Activated naive CD8-positive, alpha-beta T cell (primary cell): ENCODE data around the gene TRIM31.

Source experiments
- H3K27ac Mint-ChIP-seq: one replicate; pipeline ENCODE4 v1.8.0; 2021; ENCODE audit warnings: mixed read lengths
- H3K27me3 Mint-ChIP-seq: one replicate; pipeline ENCODE4 v1.8.0; 2021; ENCODE audit warnings: mixed read lengths
- H3K36me3 Mint-ChIP-seq: one replicate; pipeline ENCODE4 v1.8.0; 2021; ENCODE audit warnings: mixed read lengths
- H3K4me1 Mint-ChIP-seq: one replicate; pipeline ENCODE4 v1.8.0; 2021; ENCODE audit warnings: low read depth, mixed read lengths
- H3K4me3 Mint-ChIP-seq: one replicate; pipeline ENCODE4 v1.8.0; 2021; ENCODE audit warnings: mild to moderate bottlenecking, mixed read lengths
- H3K9me3 Mint-ChIP-seq: one replicate; pipeline ENCODE4 v1.8.0; 2021; ENCODE audit warnings: low read depth, mixed read lengths

TRIM31 gene, protein sequence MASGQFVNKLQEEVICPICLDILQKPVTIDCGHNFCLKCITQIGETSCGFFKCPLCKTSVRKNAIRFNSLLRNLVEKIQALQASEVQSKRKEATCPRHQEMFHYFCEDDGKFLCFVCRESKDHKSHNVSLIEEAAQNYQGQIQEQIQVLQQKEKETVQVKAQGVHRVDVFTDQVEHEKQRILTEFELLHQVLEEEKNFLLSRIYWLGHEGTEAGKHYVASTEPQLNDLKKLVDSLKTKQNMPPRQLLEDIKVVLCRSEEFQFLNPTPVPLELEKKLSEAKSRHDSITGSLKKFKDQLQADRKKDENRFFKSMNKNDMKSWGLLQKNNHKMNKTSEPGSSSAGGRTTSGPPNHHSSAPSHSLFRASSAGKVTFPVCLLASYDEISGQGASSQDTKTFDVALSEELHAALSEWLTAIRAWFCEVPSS

DNA sequence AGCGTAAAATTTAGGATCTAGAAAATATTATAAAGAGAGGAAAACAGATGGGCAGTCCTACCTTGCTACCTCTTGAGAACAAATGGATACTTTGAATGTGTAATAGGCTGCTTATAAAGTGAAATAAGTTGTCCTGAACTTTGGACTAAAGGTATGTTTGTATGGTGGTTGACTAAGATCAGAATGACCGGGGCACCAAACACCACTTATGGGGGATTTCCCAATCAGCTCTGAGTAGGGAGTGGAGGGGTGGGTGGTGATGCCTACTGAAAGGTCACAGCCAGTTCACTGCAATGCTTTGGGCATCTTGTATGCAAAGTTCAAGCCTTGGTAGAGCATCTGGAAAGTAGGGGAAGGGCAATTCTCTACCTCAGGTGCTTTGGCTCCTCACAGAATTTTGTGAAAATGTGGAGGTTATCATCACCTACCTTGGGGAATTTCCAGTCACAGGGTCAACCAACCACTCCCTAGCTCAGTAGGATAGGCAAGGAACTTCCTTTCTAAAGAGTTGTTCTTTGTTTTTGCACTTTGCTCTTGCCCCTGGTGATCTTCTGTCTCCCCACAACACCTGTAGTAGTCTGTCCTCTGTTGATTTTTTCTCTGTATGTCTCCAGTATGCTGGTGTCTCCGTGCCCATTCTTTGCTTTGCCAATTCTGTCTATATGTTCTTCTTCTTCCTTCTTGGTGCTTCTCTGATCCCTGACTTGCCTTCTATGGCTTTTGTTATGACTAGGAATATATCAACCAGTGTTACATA, at the start of gene TRIM31:
TSS of gene TRIM31 (minus strand) at position 88 of the 757 bp plus-strand sequence. CDS start 285 bp downstream, outside the sequence.
- no peaks in the 10 kb centered on the region for H3K9me3 Mint-ChIP-seq
- H3K27ac Mint-ChIP-seq: no peak within 1 kb of the TSS
- H3K27me3 Mint-ChIP-seq: peaks cover 41% of the 10 kb centered on the region
- H3K4me1 Mint-ChIP-seq: peaks cover 6% of the 10 kb centered on the region
- no peaks in the 10 kb centered on the region for H3K36me3 Mint-ChIP-seq
- no peak within 1 kb of the TSS for H3K4me3 Mint-ChIP-seq

GRCh38 chr6:30162265-30163089, 49.6 kb upstream of the TRIM31 start:
- no peak overlapping the region for H3K27ac Mint-ChIP-seq
- H3K36me3 Mint-ChIP-seq: no peaks in the 10 kb centered on the region
- peaks cover 3% of the 10 kb centered on the region for H3K27me3 Mint-ChIP-seq
- H3K4me3 Mint-ChIP-seq: peak overlapping the region; percentile 2
- no peaks in the 10 kb centered on the region for H3K9me3 Mint-ChIP-seq
- H3K4me1 Mint-ChIP-seq: peaks cover 20% of the 10 kb centered on the region

GRCh38 chr6:30160785-30161531, 48.1 kb upstream of the TRIM31 start, which contains the start of gene TRIM10:
Gene TRIM10, minus strand, starts transcription at chr6:30161211. Its CDS starts 353 bp downstream, at chr6:30160858.
- peaks cover 6% of the 10 kb centered on the region for H3K27me3 Mint-ChIP-seq
- no peak within 1 kb of the TSS for H3K27ac Mint-ChIP-seq
- no peak within 1 kb of the TSS for H3K4me3 Mint-ChIP-seq
- peaks cover 11% of the 10 kb centered on the region for H3K4me1 Mint-ChIP-seq
- no peaks in the 10 kb centered on the region for H3K9me3 Mint-ChIP-seq
- H3K36me3 Mint-ChIP-seq: no peaks in the 10 kb centered on the region

DNA sequence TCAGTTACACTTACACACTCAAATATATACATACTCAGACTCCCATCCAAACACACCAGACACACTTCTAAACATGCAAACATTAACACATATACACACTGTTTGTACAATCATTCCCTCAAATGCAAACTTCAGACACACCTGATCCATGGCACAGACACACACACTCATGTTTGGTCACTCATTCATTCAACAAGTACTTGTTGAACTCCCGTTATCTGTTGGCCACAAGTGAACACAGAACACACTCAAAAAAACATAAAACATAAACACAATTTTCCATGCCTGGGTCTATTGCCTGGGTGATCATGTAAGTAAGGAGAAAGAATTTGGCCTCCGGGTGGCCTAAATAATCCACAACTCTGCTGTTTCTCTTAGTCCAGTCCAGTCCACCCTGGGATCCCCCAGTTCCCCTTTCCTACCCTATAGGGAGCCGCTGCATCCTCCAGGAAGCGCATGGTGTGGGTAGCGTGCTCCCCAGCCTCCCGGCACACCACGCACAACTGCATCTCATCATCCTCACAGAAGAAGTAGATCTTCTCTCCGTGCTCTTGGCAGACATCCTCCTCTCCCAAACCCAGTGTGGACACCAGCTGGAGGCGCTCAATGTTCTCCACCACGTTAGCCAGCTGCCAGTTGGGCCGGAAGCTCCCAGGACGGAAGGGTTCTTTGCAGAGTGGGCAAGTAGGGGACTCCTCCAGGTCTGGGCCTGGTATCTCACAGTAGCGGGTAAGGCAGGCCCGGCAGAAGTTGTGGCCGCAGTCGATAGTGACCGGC, 47.3 kb upstream of the TRIM31 start:
- Mint-ChIP-seq H3K36me3 (no peaks in the 10 kb centered on the region), H3K27me3 (peaks cover 6% of the 10 kb centered on the region), H3K4me1 (peaks cover 11% of the 10 kb centered on the region), H3K27ac (no peak overlapping the region), H3K9me3 (no peaks in the 10 kb centered on the region), H3K4me3 (no peak overlapping the region)

DNA sequence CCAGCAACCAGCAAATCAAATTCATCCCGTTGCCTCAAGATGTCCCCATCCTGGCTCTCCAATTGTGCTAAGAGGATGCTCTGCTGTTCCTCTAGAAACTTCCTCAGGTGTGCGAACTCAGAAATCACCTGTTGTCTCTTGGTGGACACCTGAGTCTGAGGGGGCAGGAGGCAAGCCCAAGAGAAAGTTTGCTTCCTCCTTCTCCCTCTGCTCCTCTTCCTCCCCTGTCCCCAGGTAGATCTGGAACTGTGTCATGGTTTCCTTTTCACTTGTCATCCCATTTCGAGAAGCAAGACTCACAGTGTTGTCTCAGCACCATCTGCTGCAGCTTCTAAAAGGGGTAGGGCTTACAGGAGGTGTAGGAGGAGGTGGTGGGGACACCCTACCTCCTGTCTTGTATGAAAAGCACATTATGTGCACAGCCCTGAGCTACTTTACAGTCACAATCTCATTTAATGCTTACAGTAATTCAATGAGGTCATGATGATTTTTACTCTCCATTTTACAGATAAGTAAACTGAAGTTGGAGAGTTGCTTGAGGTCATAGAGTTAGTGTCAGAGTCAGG, 45.7 kb upstream of the TRIM31 start:
- Mint-ChIP-seq H3K4me3 (no peak overlapping the region), H3K9me3 (no peaks in the 10 kb centered on the region), H3K4me1 (peaks cover 10% of the 10 kb centered on the region), H3K27ac (no peak overlapping the region), H3K27me3 (peaks cover 7% of the 10 kb centered on the region), H3K36me3 (no peaks in the 10 kb centered on the region)

DNA sequence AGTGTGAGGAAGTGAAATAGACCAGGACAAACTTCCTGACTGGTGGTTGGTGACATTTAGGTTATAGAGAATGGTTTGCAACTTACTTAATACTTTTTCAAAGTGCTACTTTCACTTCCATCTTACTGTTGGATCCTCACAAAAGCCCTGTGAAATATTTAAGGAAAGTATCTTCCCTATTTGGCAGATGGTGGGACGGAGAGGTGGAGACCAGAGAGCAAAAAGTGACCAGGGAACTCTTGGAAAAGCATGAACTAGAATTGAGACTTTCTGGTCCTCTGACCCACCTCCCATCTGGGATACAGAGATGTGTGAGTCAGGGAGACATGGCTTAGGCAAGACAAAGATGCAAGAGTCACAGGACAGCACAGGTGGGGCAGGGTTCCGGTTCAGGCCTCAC, 45.1 kb upstream of the TRIM31 start:
- Mint-ChIP-seq H3K4me1 (peaks cover 6% of the 10 kb centered on the region), H3K36me3 (no peaks in the 10 kb centered on the region), H3K9me3 (no peaks in the 10 kb centered on the region), H3K4me3 (no peak overlapping the region), H3K27me3 (peaks cover 10% of the 10 kb centered on the region), H3K27ac (no peak overlapping the region)

GRCh38 chr6:30157581-30157980, 44.7 kb upstream of the TRIM31 start:
- H3K27ac Mint-ChIP-seq: no peak overlapping the region
- H3K36me3 Mint-ChIP-seq: no peaks in the 10 kb centered on the region
- H3K9me3 Mint-ChIP-seq: no peaks in the 10 kb centered on the region
- no peak overlapping the region for H3K4me3 Mint-ChIP-seq
- H3K4me1 Mint-ChIP-seq: peaks cover 4% of the 10 kb centered on the region
- H3K27me3 Mint-ChIP-seq: peaks cover 10% of the 10 kb centered on the region

GRCh38 chr6:30156774-30157173, 43.9 kb upstream of the TRIM31 start:
- peaks cover 10% of the 10 kb centered on the region for H3K27me3 Mint-ChIP-seq
- no peak overlapping the region for H3K4me3 Mint-ChIP-seq
- no peaks in the 10 kb centered on the region for H3K36me3 Mint-ChIP-seq
- no peaks in the 10 kb centered on the region for H3K4me1 Mint-ChIP-seq
- no peaks in the 10 kb centered on the region for H3K9me3 Mint-ChIP-seq
- no peak overlapping the region for H3K27ac Mint-ChIP-seq

- peaks cover 3% of the 10 kb centered on the region for H3K4me1 Mint-ChIP-seq
- no peaks in the 10 kb centered on the region for H3K9me3 Mint-ChIP-seq
- H3K27me3 Mint-ChIP-seq: peaks cover 8% of the 10 kb centered on the region
- no peak overlapping the region for H3K4me3 Mint-ChIP-seq
- no peaks in the 10 kb centered on the region for H3K36me3 Mint-ChIP-seq
- no peak overlapping the region for H3K27ac Mint-ChIP-seq
Observed at GRCh38 chr6:30156262-30156599, 43.3 kb upstream of the TRIM31 start.

DNA sequence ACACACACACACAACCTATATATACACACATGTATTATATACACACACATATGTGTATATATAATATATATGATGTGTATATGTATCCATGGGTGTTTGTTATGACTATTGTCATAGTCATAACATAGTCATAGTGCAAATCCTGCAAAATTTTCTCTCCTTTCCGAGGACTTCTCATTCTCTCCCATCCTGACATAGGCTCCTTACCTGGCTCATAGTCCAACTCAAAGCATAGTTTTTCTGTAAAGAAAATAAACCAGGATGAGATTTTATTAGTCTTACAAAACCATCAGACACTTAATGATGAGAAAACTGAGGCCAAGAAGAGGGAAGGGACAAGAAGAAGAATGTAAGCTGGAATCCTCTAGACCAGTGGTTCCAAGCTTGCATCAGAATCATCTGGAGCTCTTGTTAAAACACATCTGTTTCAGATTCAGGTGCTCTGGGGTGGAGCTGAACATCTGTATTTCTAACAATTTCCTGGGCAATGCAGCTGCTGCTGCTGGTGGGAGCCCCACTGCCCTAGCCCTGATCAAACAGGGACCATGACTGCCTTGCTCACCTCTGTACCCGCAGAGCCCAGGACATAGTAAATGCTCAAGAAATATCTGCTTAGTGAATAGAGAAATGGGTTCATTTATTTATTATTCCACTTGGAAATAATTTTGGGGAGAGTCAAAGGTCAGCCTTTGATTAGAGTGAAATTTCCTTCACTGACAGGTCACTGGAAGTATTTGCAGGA, 42.8 kb upstream of the TRIM31 start:
- Mint-ChIP-seq H3K9me3 (no peaks in the 10 kb centered on the region), H3K27me3 (peaks cover 10% of the 10 kb centered on the region), H3K4me3 (no peak overlapping the region), H3K36me3 (no peaks in the 10 kb centered on the region), H3K27ac (no peak overlapping the region), H3K4me1 (peaks cover 3% of the 10 kb centered on the region)

DNA sequence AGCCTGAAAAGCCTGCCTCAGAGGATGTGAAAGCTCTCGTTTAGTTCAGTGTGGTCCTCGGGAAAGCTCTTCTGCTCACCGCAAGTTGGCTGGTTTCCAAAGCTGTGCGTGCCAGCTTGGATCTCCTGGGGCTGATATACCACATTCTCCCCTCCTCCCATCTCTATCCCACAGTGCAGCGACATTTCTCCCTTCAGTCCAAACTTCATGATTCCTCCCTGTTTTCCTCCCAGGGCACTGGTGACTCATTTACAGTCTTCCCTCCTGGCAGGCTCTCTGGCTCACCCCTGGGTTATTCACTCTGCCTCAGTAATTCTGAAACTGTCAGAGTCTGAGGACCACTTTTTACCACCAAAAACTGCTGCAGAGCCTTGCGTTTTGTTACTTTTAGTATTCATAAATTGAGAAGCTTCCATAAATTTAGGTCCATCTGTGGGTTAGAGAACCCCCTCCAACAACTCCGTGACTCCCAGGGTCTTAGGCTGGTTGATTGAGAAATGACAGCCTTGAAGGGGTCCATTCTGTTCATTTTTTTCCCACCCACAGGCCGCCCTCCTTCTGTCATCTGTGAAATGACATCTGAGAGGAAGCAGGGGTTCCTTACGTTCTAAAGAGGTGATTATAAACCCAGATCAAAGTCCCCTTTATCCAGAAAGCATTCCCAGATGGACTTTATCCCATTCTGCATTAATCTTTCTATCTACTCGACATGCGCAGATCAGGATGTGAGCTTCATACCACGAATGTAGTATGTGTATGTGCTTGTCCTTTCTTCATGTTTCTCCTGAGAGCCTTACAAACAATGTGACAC, 42.0 kb upstream of the TRIM31 start:
- H3K27ac Mint-ChIP-seq: no peak overlapping the region
- no peaks in the 10 kb centered on the region for H3K9me3 Mint-ChIP-seq
- H3K4me3 Mint-ChIP-seq: no peak overlapping the region
- peaks cover 15% of the 10 kb centered on the region for H3K27me3 Mint-ChIP-seq
- H3K4me1 Mint-ChIP-seq: peaks cover 3% of the 10 kb centered on the region
- no peaks in the 10 kb centered on the region for H3K36me3 Mint-ChIP-seq

- no peaks in the 10 kb centered on the region for H3K36me3 Mint-ChIP-seq
- H3K4me3 Mint-ChIP-seq: no peak overlapping the region
- no peak overlapping the region for H3K27ac Mint-ChIP-seq
- peaks cover 3% of the 10 kb centered on the region for H3K4me1 Mint-ChIP-seq
- H3K9me3 Mint-ChIP-seq: no peaks in the 10 kb centered on the region
- peaks cover 16% of the 10 kb centered on the region for H3K27me3 Mint-ChIP-seq
Observed at GRCh38 chr6:30154061-30154460, 41.2 kb upstream of the TRIM31 start.
